OCI-LY7 (cell line): ENCODE measurements around the gene KLHDC10. TPM values are rescaled to one million over a fixed set of nuclear protein-coding genes. Genes with fewer than 3 reads are reported as not detected.

Experiments
- BruUV-seq: library from RNA; stranded (reverse); fragments of 400-500 nt; replicated peaks from 2 replicates; lab custom pipeline; 2021; lab: Mats Ljungman, UMichigan
- CTCF ChIA-PET: fragments of 300-600 bp; sonication (Branson Sonifier 250); formaldehyde crosslinking; loops from one replicate; lab custom pipeline; 2022; ENCODE audit warnings: antibody characterized with exemption; ENCODE audit not compliant: unreplicated experiment; lab: Charles Lee
- POLR2A ChIA-PET: fragments of 300-600 bp; sonication (Branson Sonifier 250); formaldehyde crosslinking; loops from one replicate; lab custom pipeline; 2022; ENCODE audit warnings: antibody characterized with exemption; lab: Charles Lee
- DNase-seq: peaks from one replicate; pipeline ENCODE4 v3.0.0-alpha.2; 2015; ENCODE audit warnings: low spot score
- H2AFZ ChIP-seq: fragments of 200-600 bp; sonication (generic), shearing (Covaris generic); 2 replicates; pipeline ENCODE4 v1.6.1; 2014; ENCODE audit warnings: mild to moderate bottlenecking, antibody characterized with exemption, low read length, moderate library complexity
- H3K27ac ChIP-seq: fragments of 200-600 bp; sonication (generic); 2 replicates; pipeline ENCODE4 v1.5.1; 2014; ENCODE audit warnings: mixed run types, low read depth, mild to moderate bottlenecking, moderate library complexity, low read length, inconsistent platforms; ENCODE audit not compliant: poor library complexity, severe bottlenecking
- H3K36me3 ChIP-seq: fragments of 200-600 bp; sonication (generic); 2 replicates; pipeline ENCODE4 v1.6.1; 2014; ENCODE audit warnings: mild to moderate bottlenecking, antibody characterized with exemption, low read length, moderate library complexity, mixed read lengths; ENCODE audit not compliant: insufficient read depth
- H3K4me1 ChIP-seq: fragments of 200-600 bp; sonication (generic); 2 replicates; pipeline ENCODE4 v1.5.1; 2014; ENCODE audit warnings: mild to moderate bottlenecking, low read length; ENCODE audit not compliant: insufficient read depth, poor library complexity, severe bottlenecking
- H3K4me2 ChIP-seq: fragments of 200-600 bp; sonication (generic); 2 replicates; pipeline ENCODE4 v1.6.1; 2014; ENCODE audit warnings: mild to moderate bottlenecking, low read length
- H3K4me3 ChIP-seq: fragments of 200-600 bp; sonication (generic); 2 replicates; pipeline ENCODE4 v1.5.1; 2014; ENCODE audit warnings: mild to moderate bottlenecking, low read depth, low read length; ENCODE audit not compliant: poor library complexity, severe bottlenecking
- H3K79me2 ChIP-seq: fragments of 200-600 bp; sonication (generic); 2 replicates; pipeline ENCODE4 v1.6.1; 2016; ENCODE audit warnings: low read depth, mild to moderate bottlenecking, low read length, moderate library complexity, mixed read lengths; ENCODE audit not compliant: insufficient read depth
- H3K9me2 ChIP-seq: fragments of 200-600 bp; sonication (generic); 2 replicates; pipeline ENCODE4 v1.6.1; 2016; ENCODE audit warnings: mild to moderate bottlenecking, low read length, mixed read lengths; ENCODE audit not compliant: insufficient read depth
- H3K9me3 ChIP-seq: fragments of 200-600 bp; sonication (generic); 2 replicates; pipeline ENCODE4 v1.6.1; 2014; ENCODE audit warnings: mild to moderate bottlenecking, mixed run types, low read length, mixed read lengths
- H4K20me1 ChIP-seq: fragments of 200-600 bp; sonication (generic); 2 replicates; pipeline ENCODE4 v1.6.1; 2014; ENCODE audit warnings: mild to moderate bottlenecking, antibody characterized with exemption, low read length, moderate library complexity, mixed read lengths; ENCODE audit not compliant: insufficient read depth
- EZH2phosphoT487 ChIP-seq: fragments of 200-600 bp; sonication (generic); IDR thresholded peaks from 2 replicates; pipeline ENCODE4 v1.6.1; 2018; ENCODE audit warnings: low read depth, borderline replicate concordance, mild to moderate bottlenecking, mixed run types, antibody characterized with exemption, low read length, moderate library complexity, mixed read lengths
- intact Hi-C: fragments of 100-400 bp; cut with micrococcal nuclease; formaldehyde crosslinking; loops from one replicate; pipeline ENCODE4 v1.10.0; 2022; ENCODE audit not compliant: unreplicated experiment
- total RNA-seq, 2 experiments: library from RNA; depleted of rRNA in 1 of 2; stranded (reverse); fragments of >200 nt in 1 of 2; shearing (Covaris generic) in 1 of 2; gene quantifications; 2 replicates each; pipeline ENCODE4 v1.2.3, GENCODE V29; 2014 to 2022
- TF ChIP-seq, protein P1 (sequence below): fragments of 200-600 bp; sonication (generic); conservative IDR thresholded peaks from 2 replicates; pipeline ENCODE4 v1.5.1; 2014; ENCODE audit warnings: mild to moderate bottlenecking, antibody characterized with exemption, low read length, moderate library complexity, mixed read lengths

The KLHDC10 gene
- total RNA-seq, 2 experiments from 2014 or later, result 15.9 to 21.2 TPM

GRCh38 chr7:130134106-130134636, 63.8 kb downstream of the KLHDC10 start:
- ChIA-PET POLR2A (interaction anchor here (0.6 to 1.2 kb wide), 9 partner anchors 8 to 1126 kb away, joined by 3 to 6 read pairs (median 3); partner anchors contain the start of gene KLHDC10), CTCF (no interaction called here)
- Histone ChIP-seq H3K36me3 (peaks cover 46% of the 10 kb centered on the region), H4K20me1 (no peaks in the 10 kb centered on the region), H3K4me3 (no peak overlapping the region), H3K4me1 (no peaks in the 10 kb centered on the region), H3K9me2 (no peaks in the 10 kb centered on the region), H3K27ac (no peak overlapping the region), H3K9me3 (no peaks in the 10 kb centered on the region), H3K79me2 (no peaks in the 10 kb centered on the region), H2AFZ (no peak overlapping the region), H3K4me2 (no peak overlapping the region)
- intact Hi-C loops, result no loop called here
- no peak for DNase-seq
- TF ChIP-seq, protein P1, sequence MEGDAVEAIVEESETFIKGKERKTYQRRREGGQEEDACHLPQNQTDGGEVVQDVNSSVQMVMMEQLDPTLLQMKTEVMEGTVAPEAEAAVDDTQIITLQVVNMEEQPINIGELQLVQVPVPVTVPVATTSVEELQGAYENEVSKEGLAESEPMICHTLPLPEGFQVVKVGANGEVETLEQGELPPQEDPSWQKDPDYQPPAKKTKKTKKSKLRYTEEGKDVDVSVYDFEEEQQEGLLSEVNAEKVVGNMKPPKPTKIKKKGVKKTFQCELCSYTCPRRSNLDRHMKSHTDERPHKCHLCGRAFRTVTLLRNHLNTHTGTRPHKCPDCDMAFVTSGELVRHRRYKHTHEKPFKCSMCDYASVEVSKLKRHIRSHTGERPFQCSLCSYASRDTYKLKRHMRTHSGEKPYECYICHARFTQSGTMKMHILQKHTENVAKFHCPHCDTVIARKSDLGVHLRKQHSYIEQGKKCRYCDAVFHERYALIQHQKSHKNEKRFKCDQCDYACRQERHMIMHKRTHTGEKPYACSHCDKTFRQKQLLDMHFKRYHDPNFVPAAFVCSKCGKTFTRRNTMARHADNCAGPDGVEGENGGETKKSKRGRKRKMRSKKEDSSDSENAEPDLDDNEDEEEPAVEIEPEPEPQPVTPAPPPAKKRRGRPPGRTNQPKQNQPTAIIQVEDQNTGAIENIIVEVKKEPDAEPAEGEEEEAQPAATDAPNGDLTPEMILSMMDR, result no peak
- no peak for TF ChIP-seq EZH2phosphoT487
- no TSS peak for BruUV-seq

DNA sequence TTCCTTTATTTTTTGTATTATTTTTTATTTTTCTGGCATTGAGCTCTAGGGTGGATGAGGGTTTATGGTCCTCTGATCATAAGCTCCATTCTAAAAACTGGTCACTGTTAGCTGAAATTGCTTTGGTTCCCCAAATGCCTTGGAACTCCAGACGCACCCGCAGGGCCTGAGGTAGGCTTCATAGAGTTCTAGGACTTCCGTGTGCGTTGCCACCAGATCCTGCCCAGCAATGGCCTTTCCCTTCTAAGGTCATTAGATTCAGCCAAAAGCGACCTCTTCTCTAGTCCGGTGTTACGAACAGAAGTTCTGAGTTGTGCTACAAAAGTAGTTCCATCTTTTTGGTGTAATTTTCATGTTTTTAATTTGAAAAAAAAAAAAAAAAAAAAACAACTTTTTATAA, 64.4 kb downstream of the KLHDC10 start:
- no peak for DNase-seq
- Histone ChIP-seq H3K9me2 (no peaks in the 10 kb centered on the region), H3K36me3 (peaks cover 41% of the 10 kb centered on the region), H2AFZ (no peak overlapping the region), H4K20me1 (no peaks in the 10 kb centered on the region), H3K4me3 (no peak overlapping the region), H3K4me2 (no peak overlapping the region), H3K27ac (no peak overlapping the region), H3K9me3 (no peaks in the 10 kb centered on the region), H3K4me1 (no peaks in the 10 kb centered on the region), H3K79me2 (no peaks in the 10 kb centered on the region)
- intact Hi-C loops, result no loop called here
- no TSS peak for BruUV-seq
- CTCF ChIA-PET, result no interaction called here
- POLR2A ChIA-PET, result interaction anchor here (0.6 to 1.2 kb wide), 5 partner anchors 8 to 1126 kb away, joined by 3 to 6 read pairs (median 3); partner anchors contain the start of gene KLHDC10
- TF ChIP-seq EZH2phosphoT487, result no peak
- TF ChIP-seq, protein P1, result no peak
